Measurements from ENCODE around the gene MT1X. TPM values are rescaled to one million over a fixed set of nuclear protein-coding genes. Genes with fewer than 3 reads are reported as not detected.

Gene MT1X
- total and polyA plus RNA-seq, 7 experiments from 2014 or later: 15.0 to 157 (median 26.8) TPM

DNA sequence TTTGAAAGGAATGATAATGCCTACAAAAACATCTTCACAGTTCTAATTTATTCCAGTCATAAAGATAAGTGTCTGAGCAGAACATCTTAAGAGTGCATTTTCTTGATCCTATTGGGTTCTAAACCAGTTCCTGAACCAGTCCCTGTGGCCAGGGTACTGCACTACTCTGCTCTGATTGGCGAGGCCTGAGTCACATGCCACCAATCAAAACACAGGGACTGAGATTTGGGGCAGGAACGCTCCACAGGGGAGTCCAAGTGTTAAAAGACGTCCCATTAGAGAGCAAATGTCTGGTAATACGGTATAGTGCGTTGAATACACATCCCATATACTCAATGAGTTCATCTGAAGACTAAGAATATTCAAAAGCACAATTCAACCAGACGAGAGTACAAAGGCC lies 44.7 kb downstream of the MT1X start:
- Mint-ChIP-seq H3K27ac (no peak overlapping the region), H3K36me3 (peaks cover 0 to 4% (median 0%) of the 10 kb centered on the region in 5 donors), H3K27me3 (peaks cover 0 to 24% (median 0%) of the 10 kb centered on the region in 5 donors), H3K4me3 (peak overlapping the region in 1 of 10 donors; percentile 12), H3K4me1 (peaks cover 10 to 31% (median 26%) of the 10 kb centered on the region in 7 donors), H3K9me3 (no peaks in the 10 kb centered on the region)
- Histone ChIP-seq H3K36me3 (ENCODE audit: control insufficient read depth in 2 of 3, insufficient read depth in 3 of 3, low read length in 3 of 3) (peaks cover 0 to 4% (median 0%) of the 10 kb centered on the region in 3 experiments), H3K9me3 (ENCODE audit: control insufficient read depth in 2 of 3, low read length in 3 of 3) (no peaks in the 10 kb centered on the region), H3K4me1 (ENCODE audit: control insufficient read depth in 2 of 2, insufficient read depth in 2 of 2, low read length in 2 of 2) (peaks cover 19 to 22% of the 10 kb centered on the region in 2 donors), H3K27me3 (ENCODE audit: control insufficient read depth in 2 of 2, insufficient read depth in 2 of 2, low read length in 2 of 2) (no peaks in the 10 kb centered on the region), H3K4me3 (ENCODE audit: low read length) (no peak overlapping the region), H3K27ac (ENCODE audit: low read depth, low read length) (no peak overlapping the region)
- POLR2A ChIA-PET: interaction anchor here (1.1 kb wide), 1 partner anchor 18 kb away, joined by 7 read pairs; no protein-coding TSS in a partner anchor
- ATAC-seq (no peak), DNase-seq (no peak)
- intact Hi-C loops (cut with micrococcal nuclease): loop anchor here in 1 of 2 donors (10.0 kb wide), 1 partner anchor 458 kb away; the partner anchor contains the start of genes PSME3IP1 and RSPRY1
- CTCF ChIA-PET: no interaction called here

DNA sequence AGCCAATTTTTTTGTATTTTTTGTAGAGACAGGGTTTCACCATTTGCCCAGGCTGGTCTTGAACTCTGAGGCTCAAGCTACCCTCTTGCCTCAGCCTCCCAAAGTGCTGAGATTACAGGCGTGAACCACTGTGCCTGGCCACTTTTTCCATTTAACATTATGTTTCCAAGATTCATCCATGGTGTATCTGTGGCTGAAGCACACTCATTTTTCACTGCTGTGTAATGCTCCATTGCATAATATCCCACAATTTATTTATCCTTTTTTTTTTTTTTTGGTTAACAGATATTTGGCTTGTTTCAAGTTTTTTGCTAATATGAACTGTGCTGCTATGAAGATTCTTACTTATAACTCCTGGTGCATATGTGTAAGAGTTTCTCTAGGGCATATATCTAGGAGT lies 45.8 kb downstream of the MT1X start:
- ATAC-seq (no peak), DNase-seq (no peak)
- H3K4me1 Mint-ChIP-seq: peaks cover 10 to 31% (median 26%) of the 10 kb centered on the region in 7 donors
- CTCF ChIA-PET: interaction anchor here (0.6 to 1.0 kb wide), 5 partner anchors 8 to 251 kb away, joined by 3 to 6 read pairs (median 5); no protein-coding TSS in a partner anchor
- POLR2A ChIA-PET: interaction anchor here (1.1 to 1.6 kb wide), 2 partner anchors 19 to 20 kb away, joined by 7 to 20 read pairs; no protein-coding TSS in a partner anchor
- Histone ChIP-seq H3K27me3 (ENCODE audit: control insufficient read depth in 2 of 2, insufficient read depth in 2 of 2, low read length in 2 of 2) (no peaks in the 10 kb centered on the region), H3K4me1 (ENCODE audit: control insufficient read depth in 2 of 2, insufficient read depth in 2 of 2, low read length in 2 of 2) (peaks cover 22 to 23% of the 10 kb centered on the region in 2 donors), H3K9me3 (ENCODE audit: control insufficient read depth in 2 of 3, low read length in 3 of 3) (no peaks in the 10 kb centered on the region), H3K4me3 (ENCODE audit: low read length) (no peak overlapping the region), H3K36me3 (ENCODE audit: control insufficient read depth in 2 of 3, insufficient read depth in 3 of 3, low read length in 3 of 3) (peaks cover 0 to 4% (median 0%) of the 10 kb centered on the region in 3 experiments), H3K27ac (ENCODE audit: low read depth, low read length) (no peak overlapping the region)
- peak overlapping the region in 1 of 10 donors; percentile 12 for H3K4me3 Mint-ChIP-seq
- peaks cover 0 to 4% (median 0%) of the 10 kb centered on the region in 5 donors for H3K36me3 Mint-ChIP-seq
- peaks cover 0 to 15% (median 0%) of the 10 kb centered on the region in 5 donors for H3K27me3 Mint-ChIP-seq
- intact Hi-C loops (cut with micrococcal nuclease): loop anchor here in 1 of 2 donors (10.0 kb wide), 1 partner anchor 457 kb away; the partner anchor contains the start of genes PSME3IP1 and RSPRY1
- H3K9me3 Mint-ChIP-seq: no peaks in the 10 kb centered on the region
- H3K27ac Mint-ChIP-seq: no peak overlapping the region

DNA sequence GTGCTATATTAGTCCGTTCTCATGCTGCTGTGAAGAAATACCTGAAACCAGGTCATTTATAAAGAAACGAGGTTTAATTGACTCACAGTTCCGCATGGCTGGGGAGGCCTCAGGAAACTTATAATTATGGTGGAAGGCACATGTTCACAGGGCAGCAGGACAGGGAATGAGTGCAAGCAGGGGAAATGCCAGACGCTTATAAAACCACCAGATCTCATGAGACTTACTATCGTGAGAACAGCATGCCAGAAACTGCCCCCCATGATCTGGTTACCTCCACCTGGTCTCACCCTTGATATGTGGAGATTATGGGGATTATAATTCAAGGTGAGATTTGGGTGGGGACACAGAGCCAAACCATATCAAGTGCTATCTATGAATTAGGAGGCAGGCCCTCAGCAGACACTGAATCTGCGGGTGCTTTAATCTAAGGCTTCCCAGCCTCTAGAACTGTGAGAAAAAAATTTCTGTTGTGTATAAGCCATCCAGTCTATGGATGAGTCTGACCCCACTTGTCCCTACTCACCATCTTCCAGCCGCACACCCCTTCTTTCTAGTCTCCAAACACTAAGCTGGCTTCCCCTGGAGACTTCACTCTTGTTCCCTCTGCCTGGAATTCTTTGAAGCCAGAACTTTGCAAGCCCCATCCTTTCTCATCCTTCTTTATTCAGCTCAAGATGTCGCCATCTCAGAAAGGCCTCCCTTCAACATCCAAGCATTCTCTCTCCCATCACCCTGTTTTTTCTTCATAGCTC lies 46.9 kb downstream of the MT1X start:
- ChIA-PET CTCF (interaction anchor here (0.7 to 1.2 kb wide), 2 partner anchors 23 to 27 kb away, joined by 4 to 5 read pairs; no protein-coding TSS in a partner anchor), POLR2A (interaction anchor here (0.7 to 1.6 kb wide), 4 partner anchors 13 to 182 kb away, joined by 3 to 20 read pairs (median 5); no protein-coding TSS in a partner anchor)
- Mint-ChIP-seq H3K36me3 (peaks cover 0 to 4% (median 0%) of the 10 kb centered on the region in 5 donors), H3K4me1 (peaks cover 10 to 31% (median 26%) of the 10 kb centered on the region in 7 donors), H3K4me3 (peak overlapping the region in 1 of 10 donors; percentile 90), H3K9me3 (no peaks in the 10 kb centered on the region), H3K27me3 (peaks cover 0 to 6% (median 0%) of the 10 kb centered on the region in 5 donors), H3K27ac (peak overlapping the region in 7 of 9 donors; percentile 82 to 98 (median 94))
- ATAC-seq: no peak
- H3K4me1 ChIP-seq (ENCODE audit: control insufficient read depth in 2 of 2, insufficient read depth in 2 of 2, low read length in 2 of 2): peaks cover 22 to 23% of the 10 kb centered on the region in 2 donors
- peaks cover 0 to 4% (median 0%) of the 10 kb centered on the region in 3 experiments for H3K36me3 ChIP-seq (ENCODE audit: control insufficient read depth in 2 of 3, insufficient read depth in 3 of 3, low read length in 3 of 3)
- DNase-seq: no peak
- H3K4me3 ChIP-seq (ENCODE audit: low read length): peak overlapping the region; percentile 82
- intact Hi-C loops (cut with micrococcal nuclease): loop anchor here (1.0 to 10.0 kb wide), 2 partner anchors 47 to 456 kb away; partner anchors contain the start of genes MT1X (in 1 of the 2), PSME3IP1 (in 1 of the 2) and RSPRY1 (in 1 of the 2)
- no peaks in the 10 kb centered on the region for H3K9me3 ChIP-seq (ENCODE audit: control insufficient read depth in 2 of 3, low read length in 3 of 3)
- H3K27me3 ChIP-seq (ENCODE audit: control insufficient read depth in 2 of 2, insufficient read depth in 2 of 2, low read length in 2 of 2): no peaks in the 10 kb centered on the region
- H3K27ac ChIP-seq (ENCODE audit: low read depth, low read length): peak overlapping the region; percentile 84

DNA sequence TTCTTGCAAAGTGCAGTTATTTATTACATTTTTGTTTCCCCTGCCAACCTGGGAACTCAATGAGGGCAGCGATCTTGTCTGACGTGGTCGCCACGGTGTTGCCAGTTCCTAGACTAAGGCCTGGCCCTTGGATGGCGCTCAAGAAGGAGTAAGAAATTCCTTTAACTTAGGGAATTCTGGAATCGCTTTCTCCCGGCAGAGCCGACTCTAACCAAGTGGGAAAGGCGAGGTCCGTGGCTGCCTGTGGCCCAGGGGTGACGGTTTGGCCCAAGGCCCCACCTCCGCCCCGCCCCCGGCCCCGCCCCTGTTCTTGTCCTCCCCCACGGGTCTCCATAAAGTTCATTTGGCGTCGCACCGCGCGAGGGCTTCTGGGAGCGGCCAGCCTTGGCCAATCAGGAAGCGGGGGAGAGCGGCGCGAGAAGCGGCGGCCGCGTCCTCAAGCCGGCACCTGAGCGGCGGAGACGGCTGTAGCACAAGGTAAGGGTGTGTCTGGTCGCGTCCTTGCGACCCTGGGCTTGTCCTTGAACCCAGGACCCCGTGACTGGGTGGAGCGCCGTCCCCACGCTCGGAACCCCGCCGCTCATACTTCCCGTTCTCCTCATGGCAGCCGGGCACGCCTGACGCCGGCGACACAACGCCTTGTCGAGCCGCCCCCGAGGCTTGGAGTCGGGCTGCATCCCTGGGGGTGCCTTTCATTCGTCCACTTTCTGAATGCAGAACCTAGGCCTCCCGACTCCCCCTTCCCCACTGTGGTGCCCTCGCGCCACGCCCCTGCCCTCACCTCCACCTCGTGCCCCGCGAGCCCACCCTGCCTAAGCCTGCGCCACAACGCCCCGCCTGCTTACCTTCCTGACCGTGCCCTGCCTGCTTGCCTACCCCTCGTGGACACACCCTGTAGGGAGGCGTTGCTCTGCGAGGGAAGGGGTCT lies 47.7 kb downstream of the MT1X start, which contains the start of gene NUP93:
Gene NUP93, plus strand, starts transcription at position 395 of the 928 bp plus-strand sequence. CDS start 18,119 bp downstream, outside the sequence.
- H3K9me3 Mint-ChIP-seq: no peaks in the 10 kb centered on the region
- intact Hi-C loops (cut with micrococcal nuclease): loop anchor here (1.0 to 10.0 kb wide), 9 partner anchors 21 to 1465 kb away; partner anchors contain the start of genes HERPUD1 (in 2 of the 2), MT1X (in 2 of the 2), CSNK2A2 (in 1 of the 2) and NUDT21 (in 1 of the 2)
- peaks cover 0 to 4% (median 0%) of the 10 kb centered on the region in 3 experiments for H3K36me3 ChIP-seq (ENCODE audit: control insufficient read depth in 2 of 3, insufficient read depth in 3 of 3, low read length in 3 of 3)
- peak within 1 kb of the TSS in 1 of 10 donors; percentile 90 for H3K4me3 Mint-ChIP-seq
- CTCF ChIA-PET: no interaction called here
- no peaks in the 10 kb centered on the region for H3K27me3 Mint-ChIP-seq
- no peaks in the 10 kb centered on the region for H3K9me3 ChIP-seq (ENCODE audit: control insufficient read depth in 2 of 3, low read length in 3 of 3)
- H3K27me3 ChIP-seq (ENCODE audit: control insufficient read depth in 2 of 2, insufficient read depth in 2 of 2, low read length in 2 of 2): no peaks in the 10 kb centered on the region
- DNase-seq (peak; percentile 76 to 90 (median 88)), ATAC-seq (peak; percentile 99)
- peaks cover 22 to 23% of the 10 kb centered on the region in 2 donors for H3K4me1 ChIP-seq (ENCODE audit: control insufficient read depth in 2 of 2, insufficient read depth in 2 of 2, low read length in 2 of 2)
- H3K36me3 Mint-ChIP-seq: peaks cover 0 to 4% (median 0%) of the 10 kb centered on the region in 5 donors
- peak within 1 kb of the TSS; percentile 82 for H3K4me3 ChIP-seq (ENCODE audit: low read length)
- H3K27ac Mint-ChIP-seq: peak within 1 kb of the TSS in 7 of 9 donors; percentile 82 to 98 (median 94)
- H3K4me1 Mint-ChIP-seq: peaks cover 10 to 31% (median 26%) of the 10 kb centered on the region in 7 donors
- POLR2A ChIA-PET: interaction anchor here (0.7 to 1.6 kb wide), 4 partner anchors 14 to 183 kb away, joined by 3 to 20 read pairs (median 5); no protein-coding TSS in a partner anchor
- peak within 1 kb of the TSS; percentile 84 for H3K27ac ChIP-seq (ENCODE audit: low read depth, low read length)

DNA sequence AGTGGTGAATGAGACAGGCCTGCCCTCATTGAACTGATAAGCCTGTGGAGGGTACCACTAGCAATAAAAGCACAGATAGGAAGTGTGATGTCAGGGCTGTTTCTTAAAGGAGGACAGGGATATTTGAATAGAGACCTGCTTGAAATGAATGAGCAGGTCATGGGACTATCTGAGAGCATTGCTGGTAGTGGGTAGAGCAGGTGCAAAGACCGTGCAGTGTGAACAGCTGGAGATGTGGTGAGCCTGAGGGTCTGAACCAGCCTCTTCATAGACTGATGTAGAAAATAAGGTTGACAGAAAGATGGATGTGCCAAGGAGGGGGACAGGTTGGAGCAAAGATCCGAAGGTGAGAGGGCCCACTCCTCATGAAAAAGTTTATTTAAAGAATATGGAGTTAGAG lies 50.1 kb downstream of the MT1X start:
- Histone ChIP-seq H3K9me3 (ENCODE audit: control insufficient read depth in 2 of 3, low read length in 3 of 3) (no peaks in the 10 kb centered on the region), H3K27me3 (ENCODE audit: control insufficient read depth in 2 of 2, insufficient read depth in 2 of 2, low read length in 2 of 2) (no peaks in the 10 kb centered on the region), H3K4me3 (ENCODE audit: low read length) (no peak overlapping the region), H3K4me1 (ENCODE audit: control insufficient read depth in 2 of 2, insufficient read depth in 2 of 2, low read length in 2 of 2) (peaks cover 22 to 23% of the 10 kb centered on the region in 2 donors), H3K36me3 (ENCODE audit: control insufficient read depth in 2 of 3, insufficient read depth in 3 of 3, low read length in 3 of 3) (peaks cover 0 to 4% (median 0%) of the 10 kb centered on the region in 3 experiments), H3K27ac (ENCODE audit: low read depth, low read length) (no peak overlapping the region)
- H3K4me1 Mint-ChIP-seq: peaks cover 13 to 34% (median 28%) of the 10 kb centered on the region in 7 donors
- DNase-seq: no peak
- no peak overlapping the region for H3K4me3 Mint-ChIP-seq
- no peaks in the 10 kb centered on the region for H3K9me3 Mint-ChIP-seq
- no peak overlapping the region for H3K27ac Mint-ChIP-seq
- no peak for ATAC-seq
- no peaks in the 10 kb centered on the region for H3K27me3 Mint-ChIP-seq
- peaks cover 0 to 6% (median 0%) of the 10 kb centered on the region in 5 donors for H3K36me3 Mint-ChIP-seq
- intact Hi-C loops (cut with micrococcal nuclease): loop anchor here (5.0 to 10.0 kb wide), 2 partner anchors 200 to 1462 kb away; partner anchors contain the start of genes HERPUD1 (in 2 of the 2) and CSNK2A2 (in 1 of the 2)
- POLR2A ChIA-PET: interaction anchor here (0.5 kb wide), 1 partner anchor 393 kb away, joined by 3 read pairs; no protein-coding TSS in a partner anchor
- CTCF ChIA-PET: no interaction called here
